HG03457 (cell line): Measurements from ENCODE around the gene INO80D.
"Not testable (repeated sequence)": the region's sequence is repeated elsewhere in the genome, so short reads cannot be mapped to it uniquely, and the experiment has no call there.

Experiments used
- ATAC-seq: cut with Tn5 transposase; IDR thresholded peaks from one replicate; pipeline ENCODE4 v1.9.1; 2021; ENCODE audit warnings: moderate number of reproducible peaks; ENCODE audit not compliant: unreplicated experiment

The INO80D gene

DNA sequence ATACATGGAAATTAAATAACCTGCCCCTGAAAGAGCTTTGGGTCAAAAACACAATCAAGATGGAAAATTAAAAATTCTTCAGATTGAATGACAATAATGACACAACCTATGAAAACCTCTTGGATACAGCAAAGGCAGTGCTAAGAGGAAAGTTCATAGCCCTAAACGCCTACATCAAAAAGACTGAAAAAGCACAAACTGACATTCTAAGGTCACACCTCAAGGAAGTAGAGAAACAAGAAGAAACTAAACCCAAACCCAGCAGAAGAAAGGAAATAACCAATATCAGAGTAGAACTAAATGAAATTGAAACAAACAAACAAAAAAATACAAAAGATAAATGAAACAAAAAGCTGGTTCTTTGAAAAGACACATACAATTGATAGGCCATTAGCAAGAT is 52.5 kb downstream of the INO80D start:
- ATAC-seq: not testable (repeated sequence)

DNA sequence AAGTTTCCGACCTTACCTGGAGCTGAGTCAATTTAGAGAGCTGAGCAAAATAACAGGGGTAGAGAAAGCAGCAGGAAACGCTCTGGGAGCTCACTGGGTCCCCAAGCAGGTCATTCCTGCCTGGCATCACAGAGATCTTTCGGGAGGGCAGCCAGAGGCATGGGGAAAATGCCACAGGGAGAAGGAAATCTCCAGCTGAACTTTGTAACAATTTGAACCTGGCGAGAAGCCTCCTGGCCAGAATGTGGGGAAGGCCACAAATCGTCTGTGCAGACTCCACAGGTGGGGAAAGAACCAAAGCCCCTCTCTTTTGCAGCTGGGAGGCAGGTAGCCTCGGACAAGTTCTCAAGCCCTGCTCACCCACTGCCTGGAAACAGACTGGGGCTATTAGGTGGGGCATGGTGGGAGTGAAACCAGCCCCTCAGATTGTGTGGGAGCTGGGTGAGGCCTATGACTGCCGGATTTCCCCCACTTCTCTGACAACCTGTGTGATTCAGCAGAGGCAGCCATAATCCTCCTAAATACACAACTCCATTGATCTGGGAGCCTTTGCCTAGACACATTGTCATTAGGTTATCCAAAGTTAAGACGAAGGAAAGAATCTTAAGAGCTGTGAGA is 53.9 kb downstream of the INO80D start:
- no peak for ATAC-seq

- ATAC-seq: peak; percentile 61
Observed at GRCh38 chr2:206031162-206031784, 54.7 kb downstream of the INO80D start.

DNA sequence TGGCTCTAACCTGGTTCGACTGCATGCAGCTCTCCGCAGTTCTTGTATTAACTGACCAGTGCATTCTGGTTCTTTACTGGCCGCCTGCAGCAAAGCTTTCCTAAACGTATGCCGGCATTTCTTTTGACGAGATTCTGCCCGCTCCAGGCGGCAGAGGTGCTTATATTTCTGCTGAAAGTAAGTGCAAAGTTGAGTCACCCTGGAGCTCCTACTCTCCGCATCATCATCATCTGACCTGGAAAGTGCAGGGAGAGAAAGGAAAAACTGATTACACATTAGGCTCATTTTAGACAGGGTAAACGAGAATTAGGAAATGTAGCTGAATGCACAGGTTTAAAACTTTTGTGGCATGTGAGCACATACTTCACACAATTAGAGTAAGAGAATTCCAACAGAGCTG is 57.9 kb downstream of the INO80D start:
- no peak for ATAC-seq

- ATAC-seq: no peak
Observed at GRCh38 chr2:206023183-206023582, 62.8 kb downstream of the INO80D start.

DNA sequence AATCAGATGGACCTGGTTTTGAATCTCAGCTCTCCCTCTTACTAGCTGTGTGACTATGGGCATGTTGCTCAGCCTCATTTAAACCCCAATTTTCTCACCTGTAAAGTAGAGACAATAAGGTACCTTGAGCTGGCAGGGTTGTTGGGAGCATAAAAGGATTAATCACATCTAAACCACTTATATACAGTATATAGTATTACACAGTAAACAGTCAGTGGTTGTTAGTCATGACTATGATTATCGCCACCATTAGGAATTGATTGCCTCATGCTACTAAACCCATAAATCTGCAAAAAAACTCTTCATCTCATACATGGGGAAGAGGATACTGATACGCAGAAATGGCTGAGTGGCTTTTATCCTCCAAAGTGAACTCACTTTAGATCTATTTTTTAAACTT is 65.8 kb downstream of the INO80D start:
- no peak for ATAC-seq

- not testable (repeated sequence) for ATAC-seq
Observed at GRCh38 chr2:206015746-206016145, 70.2 kb downstream of the INO80D start.

DNA sequence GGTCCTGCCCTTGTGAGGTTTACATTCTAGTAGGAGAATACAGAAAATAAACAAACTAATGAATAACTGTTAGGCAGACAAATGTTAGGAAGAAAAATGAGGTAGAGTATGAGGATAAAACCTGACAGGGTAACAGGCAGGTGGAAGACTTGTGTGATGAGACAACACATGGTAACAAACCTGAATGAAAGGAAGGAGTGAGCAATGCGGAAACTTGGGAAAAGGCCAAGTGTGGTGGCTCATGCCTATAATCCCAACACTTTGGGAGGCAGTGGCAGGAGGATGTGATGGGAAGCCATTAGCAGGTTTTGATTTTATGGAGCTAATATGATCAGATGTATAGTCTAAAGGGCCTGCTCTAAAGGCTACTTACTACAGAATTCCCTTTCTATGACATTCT is 74.2 kb downstream of the INO80D start:
- ATAC-seq: no peak

DNA sequence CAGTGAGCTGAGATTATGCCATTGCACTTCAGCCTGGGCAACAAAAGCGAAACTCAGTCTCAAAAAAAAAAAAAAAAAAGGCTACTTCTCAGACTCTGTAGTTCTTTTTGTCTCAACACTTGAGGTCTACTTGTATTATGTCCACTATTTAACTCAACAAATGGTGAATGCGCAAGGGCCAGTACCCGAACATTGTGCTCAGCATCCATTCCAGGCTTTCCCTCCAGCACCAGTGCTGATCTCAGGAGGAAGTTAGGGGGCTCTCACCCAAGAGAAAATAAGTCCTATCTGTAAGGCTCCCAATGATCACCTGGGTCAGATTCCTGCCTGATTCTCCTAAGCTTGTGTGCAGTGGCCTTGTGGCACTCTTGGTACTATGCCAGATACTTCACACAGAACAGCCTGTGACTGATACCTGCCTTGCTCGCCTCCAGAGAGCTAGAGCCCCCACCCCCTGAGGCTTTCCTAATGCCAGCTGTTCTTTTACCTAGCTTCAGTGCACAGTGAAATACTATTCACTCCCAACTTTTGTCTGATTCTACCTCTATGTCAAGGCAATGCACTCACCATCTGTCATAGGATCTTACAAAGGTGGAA is 74.9 kb downstream of the INO80D start:
- no peak for ATAC-seq

GRCh38 chr2:206004004-206004693 is 81.8 kb downstream of the INO80D start:
- no peak for ATAC-seq

- no peak for ATAC-seq
Observed at GRCh38 chr2:206002440-206002839, 83.5 kb downstream of the INO80D start.

- ATAC-seq: no peak
Observed at GRCh38 chr2:206001912-206002311, 84.1 kb downstream of the INO80D start.

DNA sequence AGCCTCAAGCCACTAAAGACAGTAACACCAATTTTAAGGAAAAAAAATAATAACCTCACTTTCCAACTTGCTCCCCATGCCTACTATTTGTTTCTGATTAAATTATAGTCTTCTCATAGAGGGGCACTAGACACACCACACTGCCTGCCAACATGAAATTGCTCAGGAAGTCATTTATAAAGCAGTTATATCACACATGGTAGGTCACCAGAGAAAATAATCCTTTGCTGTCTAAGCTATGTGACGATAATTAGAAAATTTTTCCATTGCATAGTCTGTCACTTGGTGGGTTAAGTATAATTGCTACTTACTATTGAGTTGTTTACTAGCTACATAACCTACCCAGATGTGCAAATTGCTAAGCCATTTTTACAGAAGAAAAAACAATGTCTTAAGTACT is 85.2 kb downstream of the INO80D start:
- ATAC-seq: no peak

- ATAC-seq: no peak
Observed at GRCh38 chr2:205998583-205998982, 87.4 kb downstream of the INO80D start.

- no peak for ATAC-seq
Observed at GRCh38 chr2:205996161-205996560, 89.8 kb downstream of the INO80D start.

- ATAC-seq: no peak
Observed at GRCh38 chr2:205995260-205995659, 90.7 kb downstream of the INO80D start.

- no peak for ATAC-seq
Observed at GRCh38 chr2:205994344-205994743, 91.6 kb downstream of the INO80D start.

GRCh38 chr2:205990104-205990503 is 95.9 kb downstream of the INO80D start:
- ATAC-seq: no peak

GRCh38 chr2:205989271-205990071 is 96.5 kb downstream of the INO80D start:
- no peak for ATAC-seq

GRCh38 chr2:205988681-205989080 is 97.3 kb downstream of the INO80D start:
- ATAC-seq: not testable (repeated sequence)

- no peak for ATAC-seq
Observed at GRCh38 chr2:205988274-205988673, 97.7 kb downstream of the INO80D start.
